ENCODE measurements around the gene MYO1D. TPM values are rescaled to one million over a fixed set of nuclear protein-coding genes. Genes with fewer than 3 reads are reported as not detected.
"Not testable (repeated sequence)": the region's sequence is repeated elsewhere in the genome, so short reads cannot be mapped to it uniquely, and the experiment has no call there.

MYO1D gene
- total and polyA plus RNA-seq, 2 donors (not counting 1 experiment from before 2014, with no cell fraction given) = 5.4 to 26.7 TPM

GRCh38 chr17:32648450-32648849 is 228.5 kb downstream of the MYO1D start:
- Histone ChIP-seq H3K27me3 (replicated peaks in 1 of 4; ENCODE audit: control extremely low read depth in 1 of 4, control insufficient read depth in 3 of 4, insufficient read depth in 4 of 4, low read length in 3 of 4) (no peaks in the 10 kb centered on the region), H3K27ac (ENCODE audit: low read length in 2 of 2) (no peak overlapping the region), H3K4me1 (ENCODE audit: control insufficient read depth in 2 of 2, insufficient read depth in 2 of 2, low read length in 2 of 2) (no peaks in the 10 kb centered on the region), H3K79me2 (ENCODE audit: control insufficient read depth, insufficient read depth, low read length) (no peaks in the 10 kb centered on the region), H2AFZ (ENCODE audit: insufficient read depth, low read depth, low read length, poor library complexity, severe bottlenecking) (no peak overlapping the region), H3K9me3 (ENCODE audit: control extremely low read depth in 1 of 3, control insufficient read depth in 2 of 3, insufficient read depth in 1 of 3, low read length in 2 of 3) (peaks cover 6 to 12% (median 12%) of the 10 kb centered on the region in 3 donors), H3K36me3 (replicated peaks in 1 of 2; ENCODE audit: control extremely low read depth in 1 of 2, control insufficient read depth in 1 of 2, extremely low read depth in 1 of 2, insufficient read depth in 2 of 2, low read length in 1 of 2) (peaks cover 0 to 5% of the 10 kb centered on the region in 2 experiments), H3K4me2 (replicated peaks; ENCODE audit: low read depth, low read length, poor library complexity, severe bottlenecking) (no peak overlapping the region), H4K20me1 (ENCODE audit: control insufficient read depth, insufficient read depth, low read length, poor library complexity, severe bottlenecking) (no peaks in the 10 kb centered on the region), H3K4me3 (ENCODE audit: control extremely low read depth in 1 of 5, extremely low read depth in 1 of 5, insufficient read depth in 1 of 5, low read depth in 2 of 5, low read length in 4 of 5) (no peak overlapping the region), H3K9ac (ENCODE audit: low read length) (no peak overlapping the region)
- peaks cover 10% of the 10 kb centered on the region for H3K9me3 Mint-ChIP-seq (ENCODE audit: insufficient read depth)
- DNase-seq (no peak), ATAC-seq (ENCODE audit: low read depth) (no peak)
- H3K27me3 Mint-ChIP-seq = no peaks in the 10 kb centered on the region
- ChIA-PET CTCF (no interaction called here), POLR2A (no interaction called here)
- intact Hi-C loops (cut with micrococcal nuclease) = no loop called here
- peaks cover 4% of the 10 kb centered on the region for H3K4me1 Mint-ChIP-seq
- H3K4me3 Mint-ChIP-seq = no peak overlapping the region
- no peak overlapping the region for H3K27ac Mint-ChIP-seq
- WGBS (ENCODE audit: insufficient coverage) = no CpG with 5 or more reads among the region's 2 CpGs
- TF ChIP-seq CTCF (IDR thresholded peaks at IDR 0.05) (no peak), EZH2 (IDR thresholded peaks at IDR 0.05; ENCODE audit: borderline replicate concordance, insufficient read depth, low read depth, low read length, poor library complexity, severe bottlenecking) (no peak)

- no peak overlapping the region for H3K9ac ChIP-seq (ENCODE audit: low read length)
- H3K79me2 ChIP-seq (ENCODE audit: control insufficient read depth, insufficient read depth, low read length) = no peaks in the 10 kb centered on the region
- H3K36me3 ChIP-seq (replicated peaks in 1 of 2; ENCODE audit: control extremely low read depth in 1 of 2, control insufficient read depth in 1 of 2, extremely low read depth in 1 of 2, insufficient read depth in 2 of 2, low read length in 1 of 2) = peaks cover 0 to 3% of the 10 kb centered on the region in 2 experiments
- 100% methylated on average over 2 of the region's 2 CpGs for WGBS (ENCODE audit: insufficient coverage)
- intact Hi-C loops (cut with micrococcal nuclease) = no loop called here
- ATAC-seq (ENCODE audit: low read depth) (no peak), DNase-seq (no peak)
- H3K27ac ChIP-seq (ENCODE audit: low read length in 2 of 2) = no peak overlapping the region
- peaks cover 10% of the 10 kb centered on the region for H3K9me3 Mint-ChIP-seq (ENCODE audit: insufficient read depth)
- CTCF ChIA-PET = interaction anchor here (0.6 to 1.9 kb wide), 2 partner anchors 12 to 14 kb away, joined by 3 to 9 read pairs; no protein-coding TSS in a partner anchor
- H3K9me3 ChIP-seq (ENCODE audit: control extremely low read depth in 1 of 3, control insufficient read depth in 2 of 3, insufficient read depth in 1 of 3, low read length in 2 of 3) = peaks cover 6 to 12% (median 12%) of the 10 kb centered on the region in 3 donors
- H3K4me3 Mint-ChIP-seq = no peak overlapping the region
- TF ChIP-seq EZH2 (IDR thresholded peaks at IDR 0.05; ENCODE audit: borderline replicate concordance, insufficient read depth, low read depth, low read length, poor library complexity, severe bottlenecking) = no peak
- TF ChIP-seq CTCF (IDR thresholded peaks at IDR 0.05) = no peak
- H3K27me3 Mint-ChIP-seq = no peaks in the 10 kb centered on the region
- H3K4me1 ChIP-seq (ENCODE audit: control insufficient read depth in 2 of 2, insufficient read depth in 2 of 2, low read length in 2 of 2) = no peaks in the 10 kb centered on the region
- H3K4me1 Mint-ChIP-seq = peaks cover 5% of the 10 kb centered on the region
- H2AFZ ChIP-seq (ENCODE audit: insufficient read depth, low read depth, low read length, poor library complexity, severe bottlenecking) = no peak overlapping the region
- POLR2A ChIA-PET = no interaction called here
- H3K4me2 ChIP-seq (replicated peaks; ENCODE audit: low read depth, low read length, poor library complexity, severe bottlenecking) = no peak overlapping the region
- H3K27ac Mint-ChIP-seq = no peak overlapping the region
- no peak overlapping the region for H3K4me3 ChIP-seq (ENCODE audit: control extremely low read depth in 1 of 5, extremely low read depth in 1 of 5, insufficient read depth in 1 of 5, low read depth in 2 of 5, low read length in 4 of 5)
- no peaks in the 10 kb centered on the region for H4K20me1 ChIP-seq (ENCODE audit: control insufficient read depth, insufficient read depth, low read length, poor library complexity, severe bottlenecking)
- H3K27me3 ChIP-seq (replicated peaks in 1 of 4; ENCODE audit: control extremely low read depth in 1 of 4, control insufficient read depth in 3 of 4, insufficient read depth in 4 of 4, low read length in 3 of 4) = no peaks in the 10 kb centered on the region
Observed at GRCh38 chr17:32646941-32647340, 230.0 kb downstream of the MYO1D start.

GRCh38 chr17:32641514-32641913 is 235.4 kb downstream of the MYO1D start:
- H4K20me1 ChIP-seq (ENCODE audit: control insufficient read depth, insufficient read depth, low read length, poor library complexity, severe bottlenecking); H3K27me3 ChIP-seq (replicated peaks in 1 of 4; ENCODE audit: control extremely low read depth in 1 of 4, control insufficient read depth in 3 of 4, insufficient read depth in 4 of 4, low read length in 3 of 4); H3K4me2 ChIP-seq (replicated peaks; ENCODE audit: low read depth, low read length, poor library complexity, severe bottlenecking); H3K4me3 ChIP-seq (ENCODE audit: control extremely low read depth in 1 of 5, extremely low read depth in 1 of 5, insufficient read depth in 1 of 5, low read depth in 2 of 5, low read length in 4 of 5); H3K4me3 Mint-ChIP-seq; intact Hi-C loops (cut with micrococcal nuclease); H2AFZ ChIP-seq (ENCODE audit: insufficient read depth, low read depth, low read length, poor library complexity, severe bottlenecking); H3K4me1 ChIP-seq (ENCODE audit: control insufficient read depth in 2 of 2, insufficient read depth in 2 of 2, low read length in 2 of 2); CTCF ChIA-PET; H3K27ac Mint-ChIP-seq; H3K79me2 ChIP-seq (ENCODE audit: control insufficient read depth, insufficient read depth, low read length); POLR2A ChIA-PET; H3K27me3 Mint-ChIP-seq; DNase-seq; H3K9me3 ChIP-seq (ENCODE audit: control extremely low read depth in 1 of 3, control insufficient read depth in 2 of 3, insufficient read depth in 1 of 3, low read length in 2 of 3); H3K4me1 Mint-ChIP-seq; ATAC-seq (ENCODE audit: low read depth); H3K27ac ChIP-seq (ENCODE audit: low read length in 2 of 2); H3K36me3 ChIP-seq (replicated peaks in 1 of 2; ENCODE audit: control extremely low read depth in 1 of 2, control insufficient read depth in 1 of 2, extremely low read depth in 1 of 2, insufficient read depth in 2 of 2, low read length in 1 of 2); H3K9ac ChIP-seq (ENCODE audit: low read length); H3K9me3 Mint-ChIP-seq (ENCODE audit: insufficient read depth): not testable (repeated sequence)
- 86% methylated on average over 1 of the region's 2 CpGs for WGBS (ENCODE audit: insufficient coverage)
